Type B pancreatic cell (in vitro differentiated cells): Measurements from ENCODE around the gene ROM1. TPM values are rescaled to one million over a fixed set of nuclear protein-coding genes. Genes with fewer than 3 reads are reported as not detected.

Experiments used
- DNase-seq: peaks from one replicate; pipeline ENCODE4 v3.0.0; 2021; ENCODE audit warnings: mixed read lengths; ENCODE audit not compliant: unreplicated experiment; ENCODE audit errors: extremely low spot score
- H3K27ac Mint-ChIP-seq: 2 replicates; pipeline ENCODE4 v1.8.0; 2021; ENCODE audit warnings: mild to moderate bottlenecking, mixed read lengths
- H3K27me3 Mint-ChIP-seq: 2 replicates; pipeline ENCODE4 v1.8.0; 2021; ENCODE audit warnings: mixed read lengths
- H3K36me3 Mint-ChIP-seq: 2 replicates; pipeline ENCODE4 v1.8.0; 2021; ENCODE audit warnings: mixed read lengths
- H3K4me1 Mint-ChIP-seq: one replicate; pipeline ENCODE4 v1.8.0; 2021; ENCODE audit warnings: mixed read lengths; ENCODE audit not compliant: unreplicated experiment
- H3K4me3 Mint-ChIP-seq: 2 replicates; pipeline ENCODE4 v1.8.0; 2021; ENCODE audit warnings: mild to moderate bottlenecking, mixed read lengths
- H3K9me3 Mint-ChIP-seq: 2 replicates; pipeline ENCODE4 v1.8.0; 2021; ENCODE audit warnings: mixed read lengths
- total RNA-seq: library from RNA; stranded (reverse); gene quantifications from 2 replicates; pipeline ENCODE4 v1.2.1, GENCODE V29; 2021; ENCODE audit warnings: low replicate concordance
- TF ChIP-seq, protein P1 (sequence below): fragments of 200-600 bp; sonication (generic); conservative IDR thresholded peaks from 2 replicates; pipeline ENCODE4 v1.5.0; 2021; ENCODE audit warnings: antibody characterized with exemption, mild to moderate bottlenecking

The ROM1 gene
- total RNA-seq, 1 donor from 2014 or later = 1.8 TPM

DNA sequence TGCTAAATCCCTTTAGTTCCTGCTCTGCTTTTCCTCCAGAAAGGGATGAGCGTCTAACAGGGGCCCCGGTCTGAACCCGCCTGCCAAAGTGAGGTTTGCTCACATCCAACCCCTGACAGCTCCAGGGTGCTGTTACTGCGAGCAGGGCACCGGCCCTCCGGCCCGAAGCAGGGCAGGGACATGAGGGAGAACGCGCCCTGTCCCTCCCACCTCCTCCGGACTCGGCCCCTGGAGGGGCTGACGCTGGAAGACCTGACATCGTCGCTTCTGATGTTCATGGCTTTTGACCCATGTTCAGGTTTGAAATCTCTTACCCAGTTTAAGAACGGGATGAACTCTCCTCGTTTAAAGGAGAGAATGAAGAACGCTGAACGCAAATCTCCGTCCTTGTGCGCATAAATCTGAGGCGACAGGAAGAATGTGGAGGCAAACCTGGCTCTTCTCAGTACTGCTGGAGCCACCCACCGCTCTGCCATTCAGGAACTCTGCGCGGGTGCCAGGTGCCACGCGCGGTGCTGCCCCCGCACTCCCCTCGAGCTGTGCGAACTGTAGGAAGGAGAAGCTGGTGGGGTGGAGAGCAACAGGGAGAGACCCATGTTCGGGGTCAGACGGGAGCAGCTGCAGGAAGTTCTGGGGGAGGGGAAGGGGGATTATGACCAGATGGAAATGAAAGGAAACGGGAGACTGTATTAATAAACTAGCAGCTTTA, 38.5 kb upstream of the ROM1 start:
- Mint-ChIP-seq H3K27ac (peak overlapping the region; percentile 99), H3K36me3 (peaks cover 36% of the 10 kb centered on the region), H3K4me1 (peaks cover 34% of the 10 kb centered on the region), H3K9me3 (no peaks in the 10 kb centered on the region), H3K4me3 (peak overlapping the region; percentile 98), H3K27me3 (no peaks in the 10 kb centered on the region)
- TF ChIP-seq, protein P1, sequence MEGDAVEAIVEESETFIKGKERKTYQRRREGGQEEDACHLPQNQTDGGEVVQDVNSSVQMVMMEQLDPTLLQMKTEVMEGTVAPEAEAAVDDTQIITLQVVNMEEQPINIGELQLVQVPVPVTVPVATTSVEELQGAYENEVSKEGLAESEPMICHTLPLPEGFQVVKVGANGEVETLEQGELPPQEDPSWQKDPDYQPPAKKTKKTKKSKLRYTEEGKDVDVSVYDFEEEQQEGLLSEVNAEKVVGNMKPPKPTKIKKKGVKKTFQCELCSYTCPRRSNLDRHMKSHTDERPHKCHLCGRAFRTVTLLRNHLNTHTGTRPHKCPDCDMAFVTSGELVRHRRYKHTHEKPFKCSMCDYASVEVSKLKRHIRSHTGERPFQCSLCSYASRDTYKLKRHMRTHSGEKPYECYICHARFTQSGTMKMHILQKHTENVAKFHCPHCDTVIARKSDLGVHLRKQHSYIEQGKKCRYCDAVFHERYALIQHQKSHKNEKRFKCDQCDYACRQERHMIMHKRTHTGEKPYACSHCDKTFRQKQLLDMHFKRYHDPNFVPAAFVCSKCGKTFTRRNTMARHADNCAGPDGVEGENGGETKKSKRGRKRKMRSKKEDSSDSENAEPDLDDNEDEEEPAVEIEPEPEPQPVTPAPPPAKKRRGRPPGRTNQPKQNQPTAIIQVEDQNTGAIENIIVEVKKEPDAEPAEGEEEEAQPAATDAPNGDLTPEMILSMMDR = no peak
- no peak for DNase-seq

DNA sequence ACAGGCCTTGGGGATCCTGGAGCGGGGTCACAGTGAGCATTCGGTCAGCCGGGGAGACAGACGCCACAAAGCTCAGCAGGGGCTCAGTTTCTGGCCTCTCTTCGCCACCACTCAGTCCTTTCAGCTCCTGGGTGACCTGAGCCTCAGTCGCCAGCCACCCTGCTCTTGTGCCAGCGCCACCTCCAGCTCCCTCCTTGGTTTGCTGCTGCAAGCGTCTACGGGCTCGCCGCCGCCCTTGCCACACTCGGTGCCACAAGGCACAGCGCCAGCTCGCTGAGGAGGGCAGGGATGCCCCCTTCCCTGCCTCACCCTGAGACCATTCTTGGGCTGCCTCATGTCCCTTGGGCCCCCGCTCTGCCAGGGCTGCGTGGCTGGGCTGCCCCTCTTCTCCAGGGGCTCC, 37.9 kb upstream of the ROM1 start:
- DNase-seq = no peak
- Mint-ChIP-seq H3K27me3 (no peaks in the 10 kb centered on the region), H3K4me3 (peak overlapping the region; percentile 98), H3K27ac (peak overlapping the region; percentile 99), H3K36me3 (peaks cover 32% of the 10 kb centered on the region), H3K9me3 (no peaks in the 10 kb centered on the region), H3K4me1 (peaks cover 31% of the 10 kb centered on the region)
- TF ChIP-seq, protein P1 = no peak

- Mint-ChIP-seq H3K4me1 (peaks cover 28% of the 10 kb centered on the region), H3K36me3 (peaks cover 28% of the 10 kb centered on the region), H3K9me3 (no peaks in the 10 kb centered on the region), H3K27ac (peak overlapping the region; percentile 74), H3K4me3 (peak overlapping the region; percentile 98), H3K27me3 (no peaks in the 10 kb centered on the region)
- no peak for DNase-seq
- TF ChIP-seq, protein P1 = no peak
Measured at GRCh38 chr11:62575837-62576236, 37.2 kb upstream of the ROM1 start.

DNA sequence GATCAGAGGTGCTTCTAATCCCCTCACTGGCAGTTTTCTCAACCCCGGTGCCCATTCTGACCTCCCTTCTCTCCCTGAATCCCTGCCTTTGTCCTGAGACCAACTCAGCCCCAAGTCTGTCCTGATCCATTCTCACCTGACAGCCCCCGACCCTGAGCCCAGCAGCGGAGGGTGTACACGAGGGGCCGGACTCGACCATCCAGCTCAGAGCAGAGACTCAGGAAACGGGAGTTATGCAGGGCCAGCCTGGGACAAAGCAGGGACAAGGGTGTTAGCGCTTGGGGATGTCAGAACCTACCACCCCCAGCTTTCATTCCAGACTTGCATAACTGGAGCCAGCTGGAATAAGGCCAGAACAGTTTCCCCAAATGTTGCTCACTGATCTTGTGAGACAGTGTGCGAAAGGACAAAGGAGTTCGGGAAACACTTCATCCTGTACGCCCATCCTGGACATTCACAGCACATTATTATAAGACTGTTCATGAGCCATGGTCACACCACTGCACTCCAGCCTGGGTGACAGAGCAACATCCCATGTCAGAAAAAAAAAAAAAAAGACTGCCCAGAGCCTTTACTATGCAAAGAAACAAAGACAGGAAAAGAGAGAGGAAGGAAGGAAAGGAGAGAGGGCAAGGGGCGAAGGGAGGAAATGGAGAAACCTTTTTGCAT, 35.9 kb upstream of the ROM1 start:
- TF ChIP-seq, protein P1 = no peak
- H3K27ac Mint-ChIP-seq = no peak overlapping the region
- peaks cover 15% of the 10 kb centered on the region for H3K36me3 Mint-ChIP-seq
- no peak overlapping the region for H3K4me3 Mint-ChIP-seq
- no peak for DNase-seq
- H3K27me3 Mint-ChIP-seq = no peaks in the 10 kb centered on the region
- no peaks in the 10 kb centered on the region for H3K9me3 Mint-ChIP-seq
- H3K4me1 Mint-ChIP-seq = peaks cover 20% of the 10 kb centered on the region

GRCh38 chr11:62578541-62578940, 34.5 kb upstream of the ROM1 start:
- H3K36me3 Mint-ChIP-seq = peaks cover 6% of the 10 kb centered on the region
- no peaks in the 10 kb centered on the region for H3K27me3 Mint-ChIP-seq
- H3K4me3 Mint-ChIP-seq = no peak overlapping the region
- TF ChIP-seq, protein P1 = no peak
- H3K4me1 Mint-ChIP-seq = peaks cover 10% of the 10 kb centered on the region
- H3K27ac Mint-ChIP-seq = no peak overlapping the region
- H3K9me3 Mint-ChIP-seq = no peaks in the 10 kb centered on the region
- DNase-seq = no peak
